Lung (tissue), 12 donors: ENCODE data around the gene CASP6. TPM values are rescaled to one million over a fixed set of nuclear protein-coding genes. Genes with fewer than 3 reads are reported as not detected.
A peak's percentile ranks its signal among the peaks of the same experiment; 100 is the strongest.

Source experiments
- ATAC-seq: fragments of 200-7000 bp; cut with Tn5 transposase; one replicate; pipeline ENCODE4 v1.9.1; 2020; ENCODE audit warnings: moderate number of reproducible peaks; ENCODE audit not compliant: insufficient read depth, low FRiP score
- DNase-seq, 3 donors: peaks; one replicate each; pipeline ENCODE4 v3.0.0-alpha.2; 2013 to 2017
- H3K27ac ChIP-seq, 2 donors: one replicate each; pipeline ENCODE4 v1.5.1; 2013; ENCODE audit warnings: mild to moderate bottlenecking in 2 of 2, moderate library complexity in 2 of 2, control low read depth in 1 of 2, inconsistent platforms in 1 of 2, low read depth in 1 of 2, low read length in 1 of 2
- H3K27me3 ChIP-seq, 3 donors: one replicate each; pipeline ENCODE4 v1.5.1; 2013; ENCODE audit warnings: low read length in 2 of 3; ENCODE audit not compliant: control insufficient read depth in 3 of 3, insufficient read depth in 3 of 3
- H3K36me3 ChIP-seq, 4 donors: one replicate each; pipeline ENCODE4 v1.5.1; 2013; ENCODE audit warnings: low read length in 4 of 4, mild to moderate bottlenecking in 1 of 4, moderate library complexity in 1 of 4; ENCODE audit not compliant: control insufficient read depth in 4 of 4, insufficient read depth in 4 of 4
- H3K4me1 ChIP-seq, 5 donors: one replicate each; pipeline ENCODE4 v1.5.1; 2013; ENCODE audit warnings: low read length in 5 of 5, mild to moderate bottlenecking in 2 of 5, moderate library complexity in 1 of 5; ENCODE audit not compliant: control insufficient read depth in 5 of 5, insufficient read depth in 5 of 5
- H3K4me3 ChIP-seq: one replicate; pipeline ENCODE4 v1.5.1; 2013; ENCODE audit warnings: mild to moderate bottlenecking, control low read depth, moderate library complexity
- H3K9ac ChIP-seq, 2 donors: one replicate each; pipeline ENCODE4 v1.5.1; 2013; ENCODE audit warnings: low read length in 2 of 2, control low read depth in 1 of 2; ENCODE audit not compliant: insufficient read depth in 1 of 2
- H3K9me3 ChIP-seq, 4 donors: one replicate each; pipeline ENCODE4 v1.5.1; 2013; ENCODE audit warnings: low read length in 3 of 4, mild to moderate bottlenecking in 1 of 4, moderate library complexity in 1 of 4; ENCODE audit not compliant: control insufficient read depth in 4 of 4, insufficient read depth in 3 of 4
- CTCF ChIP-seq: IDR thresholded peaks from 2 replicates; pipeline ENCODE4 v1.5.1; 2012; ENCODE audit warnings: mild to moderate bottlenecking; ENCODE audit errors: control extremely low read depth, extremely low read depth
- WGBS, 2 donors: extraction: QIAGEN DNeasy Blood & Tissue Kit; methylation state at CpG; one replicate each; pipeline ENCODE4 v1.1.7; 2013; 5-methylcytosine and 5-hydroxymethylcytosine counted together
- polyA plus RNA-seq, 2 donors: library from polyadenylated mRNA; stranded (reverse); fragments of 200-250 nt; gene quantifications; one replicate each; pipeline ENCODE4 v1.2.1, GENCODE V29; 2013
- total RNA-seq, 2 donors: library from RNA; depleted of rRNA in 1 of 2; stranded (reverse); fragments of >200 nt in 1 of 2; gene quantifications; one replicate each; pipeline ENCODE4 v1.2.1, GENCODE V29; 2014 to 2021
- donor health status: control.
- donor health status: control.
- donor health status: Bipolar disorder and iron deficiency.
- donor health status: healthy.
- donor health status: DM: yes; HTN: yes; CAD: no.

Gene CASP6
- total and polyA plus RNA-seq, 4 donors = 12.0 to 20.2 (median 13.2) TPM

- ATAC-seq = no peak
- peaks cover 0 to 28% (median 6%) of the 10 kb centered on the region in 5 donors for H3K4me1 ChIP-seq
- peak overlapping the region; percentile 69 for H3K4me3 ChIP-seq
- peak; percentile 46 to 88 (median 86) for DNase-seq
- H3K9me3 ChIP-seq = no peaks in the 10 kb centered on the region
- H3K36me3 ChIP-seq = peaks cover 0 to 4% (median 3%) of the 10 kb centered on the region in 4 donors
- TF ChIP-seq CTCF = no peak
- WGBS, 2 donors = 3 to 4% methylated on average over 11 of the region's 11 CpGs
- peak overlapping the region; percentile 81 to 91 for H3K9ac ChIP-seq
- H3K27ac ChIP-seq = peak overlapping the region; percentile 51 to 93
- H3K27me3 ChIP-seq = no peaks in the 10 kb centered on the region
Observed at GRCh38 chr4:109703664-109704361, 568 bp upstream of the CASP6 start.

- 33 to 39% methylated on average over 21 of the region's 21 CpGs for WGBS, 2 donors
- Histone ChIP-seq H3K4me1 (peaks cover 0 to 32% (median 6%) of the 10 kb centered on the region in 5 donors), H3K27ac (peak overlapping the region in 1 of 2 donors; percentile 93), H3K9me3 (no peaks in the 10 kb centered on the region), H3K36me3 (peaks cover 0 to 13% (median 0%) of the 10 kb centered on the region in 4 donors), H3K4me3 (peak overlapping the region; percentile 80), H3K9ac (peak overlapping the region; percentile 81 to 92), H3K27me3 (no peaks in the 10 kb centered on the region)
- ATAC-seq (no peak), DNase-seq (peak in 2 of 3 donors; percentile 25 to 48)
- no peak for TF ChIP-seq CTCF
Observed at GRCh38 chr4:109701566-109702410, 1.5 kb downstream of the CASP6 start.

- Histone ChIP-seq H3K9ac (no peak overlapping the region), H3K27me3 (no peaks in the 10 kb centered on the region), H3K27ac (no peak overlapping the region), H3K4me3 (no peak overlapping the region), H3K36me3 (peaks cover 0 to 17% (median under 1%) of the 10 kb centered on the region in 4 donors), H3K4me1 (peaks cover 0 to 31% (median 6%) of the 10 kb centered on the region in 5 donors), H3K9me3 (no peaks in the 10 kb centered on the region)
- ATAC-seq (no peak), DNase-seq (no peak)
- 91 to 93% methylated on average over 8 of the region's 8 CpGs for WGBS, 2 donors
- no peak for TF ChIP-seq CTCF
Observed at GRCh38 chr4:109699553-109700225, 3.6 kb downstream of the CASP6 start.
